Panc1 (cell line): ENCODE results near the gene GPR141.

Source experiments
- POLR2AphosphoS5 ChIP-seq: IDR thresholded peaks from 2 replicates; pipeline ENCODE4 v1.6.1; 2012; ENCODE audit warnings: mild to moderate bottlenecking, low read depth, low read length, moderate library complexity
- TF ChIP-seq, protein P1 (sequence below): fragments of 450-650 bp; IDR thresholded peaks from 2 replicates; pipeline ENCODE4 v1.5.1; 2017; ENCODE audit warnings: mild to moderate bottlenecking

DNA sequence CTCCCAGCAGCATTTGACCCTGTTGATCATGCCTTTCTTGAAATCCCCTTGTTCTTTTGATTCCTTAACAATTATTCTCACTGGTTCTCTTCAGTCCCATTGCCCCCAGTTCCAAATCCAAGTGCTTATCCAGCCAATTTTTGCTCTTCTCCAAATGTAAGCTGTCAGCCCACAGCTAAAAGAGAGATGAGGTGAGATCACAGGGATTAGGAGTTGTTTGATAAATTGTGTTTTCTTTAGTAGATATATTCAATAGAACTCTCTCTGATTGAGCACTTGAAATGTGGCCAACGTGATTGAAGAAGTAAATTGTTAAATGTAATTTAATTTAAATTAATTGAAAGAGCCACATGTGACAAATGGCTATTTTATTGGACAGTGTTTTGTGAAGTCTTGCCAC lies 88.2 kb downstream of the GPR141 start:
- TF ChIP-seq, protein P1, sequence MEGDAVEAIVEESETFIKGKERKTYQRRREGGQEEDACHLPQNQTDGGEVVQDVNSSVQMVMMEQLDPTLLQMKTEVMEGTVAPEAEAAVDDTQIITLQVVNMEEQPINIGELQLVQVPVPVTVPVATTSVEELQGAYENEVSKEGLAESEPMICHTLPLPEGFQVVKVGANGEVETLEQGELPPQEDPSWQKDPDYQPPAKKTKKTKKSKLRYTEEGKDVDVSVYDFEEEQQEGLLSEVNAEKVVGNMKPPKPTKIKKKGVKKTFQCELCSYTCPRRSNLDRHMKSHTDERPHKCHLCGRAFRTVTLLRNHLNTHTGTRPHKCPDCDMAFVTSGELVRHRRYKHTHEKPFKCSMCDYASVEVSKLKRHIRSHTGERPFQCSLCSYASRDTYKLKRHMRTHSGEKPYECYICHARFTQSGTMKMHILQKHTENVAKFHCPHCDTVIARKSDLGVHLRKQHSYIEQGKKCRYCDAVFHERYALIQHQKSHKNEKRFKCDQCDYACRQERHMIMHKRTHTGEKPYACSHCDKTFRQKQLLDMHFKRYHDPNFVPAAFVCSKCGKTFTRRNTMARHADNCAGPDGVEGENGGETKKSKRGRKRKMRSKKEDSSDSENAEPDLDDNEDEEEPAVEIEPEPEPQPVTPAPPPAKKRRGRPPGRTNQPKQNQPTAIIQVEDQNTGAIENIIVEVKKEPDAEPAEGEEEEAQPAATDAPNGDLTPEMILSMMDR, result no peak
- TF ChIP-seq POLR2AphosphoS5, result no peak
